Uterus (tissue), 4 donors: ENCODE results near the gene RGS6. TPM values are rescaled to one million over a fixed set of nuclear protein-coding genes. Genes with fewer than 3 reads are reported as not detected.

ENCODE experiments used
- DNase-seq, 2 donors: peaks; one replicate each; pipeline ENCODE4 v3.0.0-alpha.2; 2019 to 2020
- H3K27ac ChIP-seq, 2 donors: fragments of 200-600 bp; sonication (generic); 1 replicate in 1 of 2; 2 replicates in 1 of 2; pipeline ENCODE4 v1.5.1; 2016 to 2018
- H3K27me3 ChIP-seq, 2 donors: fragments of 200-600 bp; sonication (generic); one replicate each; pipeline ENCODE4 v1.5.1; 2018 to 2019; ENCODE audit warnings: control low read depth in 1 of 2
- H3K36me3 ChIP-seq, 2 donors: fragments of 200-600 bp; sonication (generic); one replicate each; pipeline ENCODE4 v1.5.1; 2019; ENCODE audit warnings: control low read depth in 1 of 2
- H3K4me1 ChIP-seq, 2 donors: fragments of 200-600 bp; sonication (generic); one replicate each; pipeline ENCODE4 v1.5.1; 2018 to 2019; ENCODE audit warnings: control low read depth in 1 of 2
- H3K4me3 ChIP-seq, 2 donors: fragments of 200-600 bp; sonication (generic); 1 replicate in 1 of 2; 2 replicates in 1 of 2; pipeline ENCODE4 v1.5.1; 2018 to 2019; ENCODE audit warnings: mild to moderate bottlenecking in 1 of 2
- H3K9me3 ChIP-seq, 2 donors: fragments of 200-600 bp; sonication (generic); one replicate each; pipeline ENCODE4 v1.5.1; 2019; ENCODE audit warnings: control low read depth in 1 of 2
- POLR2A ChIP-seq, 2 donors: fragments of 450-650 bp; IDR thresholded peaks; one replicate each; pipeline ENCODE4 v1.6.1; 2016; ENCODE audit warnings: antibody characterized with exemption in 2 of 2, mild to moderate bottlenecking in 1 of 2, moderate library complexity in 1 of 2
- intact Hi-C: fragments of 100-400 bp; cut with DNase I; formaldehyde crosslinking; loops from one replicate; pipeline ENCODE4 v1.15.1; 2023; ENCODE audit warnings: low total_unique reads
- total RNA-seq, 4 donors: library from RNA; depleted of rRNA in 3 of 4; stranded (reverse); fragments of >200 nt in 3 of 4; gene quantifications; one replicate each; pipeline versions ENCODE4 v1.1.0 to v1.2.4, GENCODE V29; 2014 to 2023
- TF ChIP-seq, protein P1 (sequence below), 4 experiments: fragments of 200-600 bp in 2 of 4; fragments of 450-650 bp in 2 of 4; sonication (generic) in 2 of 4; IDR thresholded peaks; one replicate each; pipeline ENCODE4 v1.5.1; 2016 to 2019; ENCODE audit warnings: antibody characterized with exemption in 4 of 4, mild to moderate bottlenecking in 2 of 4, moderate library complexity in 1 of 4
- donor health status: DM: yes; HTN: yes; CAD: no.

RGS6 gene
- total RNA-seq, 4 donors from 2014 or later: 1.0 to 7.4 (median 6.2) TPM; not detected in 1

DNA sequence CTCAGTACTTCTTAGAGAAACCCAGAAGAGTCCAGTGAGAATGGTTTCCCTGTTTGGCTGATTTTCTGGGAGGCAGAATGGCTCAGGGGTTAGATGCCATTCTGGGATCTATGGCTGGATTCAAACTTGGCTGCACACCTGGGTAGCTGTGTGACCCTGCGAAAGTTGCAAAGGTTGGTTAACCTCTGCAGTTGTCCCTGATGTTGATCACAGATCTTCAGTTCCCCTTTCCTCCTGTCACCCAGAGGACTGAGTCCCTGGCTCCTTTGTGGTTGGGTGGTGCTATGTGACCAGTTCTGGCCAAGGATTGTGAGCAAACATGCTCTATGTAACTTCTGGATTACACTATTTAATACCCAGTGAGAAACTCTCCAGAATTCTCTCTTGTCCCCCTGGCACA, 418.0 kb downstream of the RGS6 start:
- H3K9me3 ChIP-seq: no peaks in the 10 kb centered on the region
- no peak for TF ChIP-seq POLR2A (IDR thresholded peaks at IDR 0.05)
- TF ChIP-seq, protein P1, sequence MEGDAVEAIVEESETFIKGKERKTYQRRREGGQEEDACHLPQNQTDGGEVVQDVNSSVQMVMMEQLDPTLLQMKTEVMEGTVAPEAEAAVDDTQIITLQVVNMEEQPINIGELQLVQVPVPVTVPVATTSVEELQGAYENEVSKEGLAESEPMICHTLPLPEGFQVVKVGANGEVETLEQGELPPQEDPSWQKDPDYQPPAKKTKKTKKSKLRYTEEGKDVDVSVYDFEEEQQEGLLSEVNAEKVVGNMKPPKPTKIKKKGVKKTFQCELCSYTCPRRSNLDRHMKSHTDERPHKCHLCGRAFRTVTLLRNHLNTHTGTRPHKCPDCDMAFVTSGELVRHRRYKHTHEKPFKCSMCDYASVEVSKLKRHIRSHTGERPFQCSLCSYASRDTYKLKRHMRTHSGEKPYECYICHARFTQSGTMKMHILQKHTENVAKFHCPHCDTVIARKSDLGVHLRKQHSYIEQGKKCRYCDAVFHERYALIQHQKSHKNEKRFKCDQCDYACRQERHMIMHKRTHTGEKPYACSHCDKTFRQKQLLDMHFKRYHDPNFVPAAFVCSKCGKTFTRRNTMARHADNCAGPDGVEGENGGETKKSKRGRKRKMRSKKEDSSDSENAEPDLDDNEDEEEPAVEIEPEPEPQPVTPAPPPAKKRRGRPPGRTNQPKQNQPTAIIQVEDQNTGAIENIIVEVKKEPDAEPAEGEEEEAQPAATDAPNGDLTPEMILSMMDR (IDR thresholded peaks at IDR 0.05): no peak
- H3K4me1 ChIP-seq: no peaks in the 10 kb centered on the region
- no peaks in the 10 kb centered on the region for H3K36me3 ChIP-seq
- intact Hi-C loops: no loop called here
- DNase-seq: no peak
- H3K27ac ChIP-seq: no peak overlapping the region
- H3K27me3 ChIP-seq: no peaks in the 10 kb centered on the region
- H3K4me3 ChIP-seq: no peak overlapping the region

- DNase-seq: no peak
- Histone ChIP-seq H3K36me3 (no peaks in the 10 kb centered on the region), H3K27ac (no peak overlapping the region), H3K4me1 (no peaks in the 10 kb centered on the region), H3K9me3 (no peaks in the 10 kb centered on the region), H3K27me3 (no peaks in the 10 kb centered on the region), H3K4me3 (no peak overlapping the region)
- TF ChIP-seq, protein P1 (IDR thresholded peaks at IDR 0.05): no peak
- TF ChIP-seq POLR2A (IDR thresholded peaks at IDR 0.05): no peak
- intact Hi-C loops: no loop called here
Observed at GRCh38 chr14:72352012-72352411, 419.8 kb downstream of the RGS6 start.

DNA sequence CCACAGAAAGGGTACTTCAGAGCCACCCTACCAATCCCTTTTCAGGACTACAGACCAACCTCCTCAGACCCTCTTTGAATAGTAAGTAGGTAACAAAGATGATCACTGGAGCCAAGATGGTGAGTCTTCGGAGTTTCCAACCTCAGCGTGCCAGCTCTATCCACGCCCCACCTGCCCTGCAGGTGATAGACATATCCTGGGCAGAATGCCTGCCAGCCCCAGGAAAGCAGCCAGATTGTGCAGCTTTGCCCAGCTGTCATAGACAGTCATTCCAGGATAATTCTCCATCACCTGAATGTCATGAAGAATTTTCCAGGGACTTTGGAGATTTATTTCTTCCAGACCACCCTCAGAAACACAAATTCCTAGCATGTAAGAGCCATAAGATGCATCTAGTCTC, 434.4 kb downstream of the RGS6 start:
- Histone ChIP-seq H3K9me3 (no peaks in the 10 kb centered on the region), H3K4me1 (no peaks in the 10 kb centered on the region), H3K27me3 (no peaks in the 10 kb centered on the region), H3K27ac (no peak overlapping the region), H3K36me3 (no peaks in the 10 kb centered on the region), H3K4me3 (no peak overlapping the region)
- TF ChIP-seq POLR2A (IDR thresholded peaks at IDR 0.05): no peak
- TF ChIP-seq, protein P1 (IDR thresholded peaks at IDR 0.05): no peak
- no peak for DNase-seq
- intact Hi-C loops: no loop called here

- Histone ChIP-seq H3K27me3 (no peaks in the 10 kb centered on the region), H3K36me3 (no peaks in the 10 kb centered on the region), H3K4me3 (no peak overlapping the region), H3K4me1 (no peaks in the 10 kb centered on the region), H3K27ac (no peak overlapping the region), H3K9me3 (no peaks in the 10 kb centered on the region)
- DNase-seq: no peak
- TF ChIP-seq, protein P1 (IDR thresholded peaks at IDR 0.05): no peak
- no peak for TF ChIP-seq POLR2A (IDR thresholded peaks at IDR 0.05)
- intact Hi-C loops: no loop called here
Observed at GRCh38 chr14:72369106-72369505, 436.9 kb downstream of the RGS6 start.

- TF ChIP-seq, protein P1 (IDR thresholded peaks at IDR 0.05): no peak
- TF ChIP-seq POLR2A (IDR thresholded peaks at IDR 0.05): no peak
- Histone ChIP-seq H3K4me1 (no peaks in the 10 kb centered on the region), H3K36me3 (no peaks in the 10 kb centered on the region), H3K27me3 (no peaks in the 10 kb centered on the region), H3K27ac (no peak overlapping the region), H3K4me3 (no peak overlapping the region), H3K9me3 (no peaks in the 10 kb centered on the region)
- DNase-seq: no peak
- intact Hi-C loops: no loop called here
Observed at GRCh38 chr14:72377016-72377415, 444.8 kb downstream of the RGS6 start.
